Panc1 (cell line): ENCODE measurements around the gene DFFB. TPM values are rescaled to one million over a fixed set of nuclear protein-coding genes. Genes with fewer than 3 reads are reported as not detected.

Experiments
- ATAC-seq: fragments of 200-7000 bp; cut with Tn5 transposase; 2 replicates; pipeline ENCODE4 v1.9.1; 2020; ENCODE audit warnings: mild to moderate bottlenecking, moderate library complexity
- BruUV-seq: library from RNA; stranded (reverse); fragments of 400-500 nt; replicated peaks from 2 replicates; lab custom pipeline; 2021; lab: Mats Ljungman, UMichigan
- CTCF ChIA-PET: fragments of 300-600 bp; sonication (Branson Sonifier 250); formaldehyde crosslinking; loops from one replicate; lab custom pipeline; 2022; ENCODE audit warnings: antibody characterized with exemption; lab: Charles Lee
- POLR2A ChIA-PET: fragments of 300-600 bp; sonication (Branson Sonifier 250); formaldehyde crosslinking; loops from one replicate; lab custom pipeline; 2022; ENCODE audit warnings: antibody characterized with exemption; lab: Charles Lee
- DNase-seq: peaks from one replicate; pipeline ENCODE4 v3.0.0-alpha.2; 2010; ENCODE audit warnings: low read depth, low spot score
- H3K27ac ChIP-seq: 2 replicates; pipeline ENCODE4 v1.5.1; 2011; ENCODE audit warnings: mild to moderate bottlenecking, low read length, inconsistent platforms
- H3K27me3 ChIP-seq: fragments of 200-500 bp; sonication (Bioruptor generic); 2 replicates; pipeline ENCODE4 v1.6.0; 2014; ENCODE audit warnings: low read length, inconsistent platforms; ENCODE audit not compliant: control insufficient read depth, insufficient read depth
- H3K36me3 ChIP-seq: fragments of 200-500 bp; sonication (Bioruptor generic); 2 replicates; pipeline ENCODE4 v1.5.1; 2014; ENCODE audit warnings: inconsistent platforms, mild to moderate bottlenecking, low read length, moderate library complexity; ENCODE audit not compliant: control insufficient read depth, insufficient read depth
- H3K4me1 ChIP-seq: 2 replicates; pipeline ENCODE4 v1.5.1; 2011; ENCODE audit warnings: inconsistent platforms, mild to moderate bottlenecking, low read length, moderate library complexity; ENCODE audit not compliant: control insufficient read depth, insufficient read depth
- H3K4me3 ChIP-seq, 2 experiments: 2 replicates each; pipeline ENCODE4 v1.5.1; 2011 to 2012; ENCODE audit warnings: low read depth in 2 of 2, low read length in 2 of 2, mild to moderate bottlenecking in 2 of 2, inconsistent platforms in 1 of 2, moderate library complexity in 1 of 2
- H3K9me3 ChIP-seq: fragments of 200-500 bp; sonication (Bioruptor generic); 2 replicates; pipeline ENCODE4 v1.5.1; 2014; ENCODE audit warnings: low read depth, mild to moderate bottlenecking, inconsistent platforms, low read length, moderate library complexity; ENCODE audit not compliant: control insufficient read depth, insufficient read depth
- POLR2AphosphoS5 ChIP-seq: IDR thresholded peaks from 2 replicates; pipeline ENCODE4 v1.6.1; 2012; ENCODE audit warnings: mild to moderate bottlenecking, low read depth, low read length, moderate library complexity
- SIN3A ChIP-seq: IDR thresholded peaks from 2 replicates; pipeline ENCODE4 v1.6.1; 2012; ENCODE audit warnings: low read depth, mild to moderate bottlenecking, low read length, moderate library complexity, borderline replicate concordance; ENCODE audit not compliant: insufficient read depth
- TCF7L2 ChIP-seq: IDR thresholded peaks from 2 replicates; pipeline ENCODE4 v1.6.1; 2011; ENCODE audit warnings: mild to moderate bottlenecking, low read depth, low read length, inconsistent platforms
- in situ Hi-C: cut with HindIII; loops from 2 replicates; pipeline ENCODE4 v1.10.0; 2016; ENCODE audit warnings: low sequenced_read_pairs, low pct_unique_long_range_greater_than_20kb
- intact Hi-C: fragments of 100-400 bp; cut with micrococcal nuclease; formaldehyde crosslinking; loops from one replicate; pipeline ENCODE4 v1.10.0; 2022; ENCODE audit not compliant: unreplicated experiment
- total RNA-seq: library from RNA; stranded (reverse); gene quantifications from one replicate; pipeline ENCODE4 v1.2.1, GENCODE V29; 2021; ENCODE audit not compliant: unreplicated experiment
- TF ChIP-seq, protein P1 (sequence below), 2 experiments: IDR thresholded peaks; 2 replicates each; pipeline ENCODE4 v1.6.1; 2011 to 2012; ENCODE audit warnings: low read depth in 2 of 2, control low read depth in 1 of 2, low read length in 1 of 2, mild to moderate bottlenecking in 1 of 2, moderate library complexity in 1 of 2; ENCODE audit not compliant: insufficient read depth in 1 of 2
- TF ChIP-seq, protein P2 (sequence below): fragments of 450-650 bp; IDR thresholded peaks from 2 replicates; pipeline ENCODE4 v1.5.1; 2017; ENCODE audit warnings: mild to moderate bottlenecking

Gene DFFB
- total RNA-seq, 1 experiment from 2014 or later = 3.0 TPM

DNA sequence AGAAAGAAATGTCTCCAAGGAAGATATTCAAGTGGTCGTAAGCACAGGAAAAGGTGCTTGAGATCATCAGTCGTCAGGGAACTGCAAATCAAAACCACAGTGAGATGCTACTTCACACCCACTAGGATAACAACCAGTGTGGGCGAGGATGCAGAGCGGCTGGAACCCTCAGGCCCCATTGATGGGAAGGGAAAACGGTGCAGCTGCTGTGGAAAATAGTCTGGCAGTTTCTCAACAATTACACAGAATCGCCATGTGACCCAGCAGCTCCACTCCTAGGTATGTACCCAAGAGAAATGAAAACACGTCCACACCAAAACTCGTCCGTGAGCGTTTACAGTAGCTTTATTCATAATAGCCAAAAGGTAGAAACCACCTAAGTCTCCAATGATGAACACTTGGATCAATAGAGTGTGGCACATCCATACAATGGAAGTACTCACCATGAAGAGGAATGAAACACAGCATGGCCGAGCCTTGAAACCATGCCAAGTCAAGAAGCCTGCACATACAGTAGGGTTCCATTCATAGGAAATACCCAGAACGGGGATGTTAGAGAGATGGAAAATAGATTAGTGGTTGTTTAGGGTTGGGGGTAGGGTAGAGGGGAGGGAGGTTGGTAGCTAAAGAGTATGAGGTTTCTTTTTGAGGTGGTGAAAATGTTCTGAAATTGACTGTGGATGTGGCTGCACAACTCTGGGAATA is 6.1 kb downstream of the DFFB start:
- peaks cover 1% of the 10 kb centered on the region for H3K4me1 ChIP-seq
- CTCF ChIA-PET = no interaction called here
- no peak overlapping the region for H3K27ac ChIP-seq
- intact Hi-C loops = no loop called here
- TF ChIP-seq POLR2AphosphoS5 = no peak
- TF ChIP-seq, protein P1, sequence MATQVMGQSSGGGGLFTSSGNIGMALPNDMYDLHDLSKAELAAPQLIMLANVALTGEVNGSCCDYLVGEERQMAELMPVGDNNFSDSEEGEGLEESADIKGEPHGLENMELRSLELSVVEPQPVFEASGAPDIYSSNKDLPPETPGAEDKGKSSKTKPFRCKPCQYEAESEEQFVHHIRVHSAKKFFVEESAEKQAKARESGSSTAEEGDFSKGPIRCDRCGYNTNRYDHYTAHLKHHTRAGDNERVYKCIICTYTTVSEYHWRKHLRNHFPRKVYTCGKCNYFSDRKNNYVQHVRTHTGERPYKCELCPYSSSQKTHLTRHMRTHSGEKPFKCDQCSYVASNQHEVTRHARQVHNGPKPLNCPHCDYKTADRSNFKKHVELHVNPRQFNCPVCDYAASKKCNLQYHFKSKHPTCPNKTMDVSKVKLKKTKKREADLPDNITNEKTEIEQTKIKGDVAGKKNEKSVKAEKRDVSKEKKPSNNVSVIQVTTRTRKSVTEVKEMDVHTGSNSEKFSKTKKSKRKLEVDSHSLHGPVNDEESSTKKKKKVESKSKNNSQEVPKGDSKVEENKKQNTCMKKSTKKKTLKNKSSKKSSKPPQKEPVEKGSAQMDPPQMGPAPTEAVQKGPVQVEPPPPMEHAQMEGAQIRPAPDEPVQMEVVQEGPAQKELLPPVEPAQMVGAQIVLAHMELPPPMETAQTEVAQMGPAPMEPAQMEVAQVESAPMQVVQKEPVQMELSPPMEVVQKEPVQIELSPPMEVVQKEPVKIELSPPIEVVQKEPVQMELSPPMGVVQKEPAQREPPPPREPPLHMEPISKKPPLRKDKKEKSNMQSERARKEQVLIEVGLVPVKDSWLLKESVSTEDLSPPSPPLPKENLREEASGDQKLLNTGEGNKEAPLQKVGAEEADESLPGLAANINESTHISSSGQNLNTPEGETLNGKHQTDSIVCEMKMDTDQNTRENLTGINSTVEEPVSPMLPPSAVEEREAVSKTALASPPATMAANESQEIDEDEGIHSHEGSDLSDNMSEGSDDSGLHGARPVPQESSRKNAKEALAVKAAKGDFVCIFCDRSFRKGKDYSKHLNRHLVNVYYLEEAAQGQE (IDR thresholded peaks at IDR 0.05; ENCODE audit: insufficient read depth in 1 of 2, low read depth in 2 of 2, low read length in 1 of 2) = no peak
- ATAC-seq (no peak), DNase-seq (no peak)
- H3K36me3 ChIP-seq = no peaks in the 10 kb centered on the region
- no peaks in the 10 kb centered on the region for H3K27me3 ChIP-seq
- POLR2A ChIA-PET = no interaction called here
- H3K9me3 ChIP-seq = no peaks in the 10 kb centered on the region
- BruUV-seq = no TSS peak
- no peak overlapping the region for H3K4me3 ChIP-seq
- in situ Hi-C loops = no loop called here

GRCh38 chr1:3864884-3865283 is 7.6 kb downstream of the DFFB start:
- no peaks in the 10 kb centered on the region for H3K4me1 ChIP-seq
- H3K4me3 ChIP-seq = no peak overlapping the region
- intact Hi-C loops (no loop called here), in situ Hi-C loops (no loop called here)
- ChIA-PET CTCF (interaction anchor here (0.6 kb wide), 1 partner anchor 241 kb away, joined by 5 read pairs; no protein-coding TSS in a partner anchor), POLR2A (no interaction called here)
- DNase-seq (no peak), ATAC-seq (no peak)
- no peaks in the 10 kb centered on the region for H3K36me3 ChIP-seq
- no peaks in the 10 kb centered on the region for H3K27me3 ChIP-seq
- no TSS peak for BruUV-seq
- TF ChIP-seq, protein P1 (IDR thresholded peaks at IDR 0.05; ENCODE audit: insufficient read depth in 1 of 2, low read depth in 2 of 2, low read length in 1 of 2) = no peak
- TF ChIP-seq TCF7L2 (no peak), SIN3A (no peak), POLR2AphosphoS5 (no peak)
- TF ChIP-seq, protein P2, sequence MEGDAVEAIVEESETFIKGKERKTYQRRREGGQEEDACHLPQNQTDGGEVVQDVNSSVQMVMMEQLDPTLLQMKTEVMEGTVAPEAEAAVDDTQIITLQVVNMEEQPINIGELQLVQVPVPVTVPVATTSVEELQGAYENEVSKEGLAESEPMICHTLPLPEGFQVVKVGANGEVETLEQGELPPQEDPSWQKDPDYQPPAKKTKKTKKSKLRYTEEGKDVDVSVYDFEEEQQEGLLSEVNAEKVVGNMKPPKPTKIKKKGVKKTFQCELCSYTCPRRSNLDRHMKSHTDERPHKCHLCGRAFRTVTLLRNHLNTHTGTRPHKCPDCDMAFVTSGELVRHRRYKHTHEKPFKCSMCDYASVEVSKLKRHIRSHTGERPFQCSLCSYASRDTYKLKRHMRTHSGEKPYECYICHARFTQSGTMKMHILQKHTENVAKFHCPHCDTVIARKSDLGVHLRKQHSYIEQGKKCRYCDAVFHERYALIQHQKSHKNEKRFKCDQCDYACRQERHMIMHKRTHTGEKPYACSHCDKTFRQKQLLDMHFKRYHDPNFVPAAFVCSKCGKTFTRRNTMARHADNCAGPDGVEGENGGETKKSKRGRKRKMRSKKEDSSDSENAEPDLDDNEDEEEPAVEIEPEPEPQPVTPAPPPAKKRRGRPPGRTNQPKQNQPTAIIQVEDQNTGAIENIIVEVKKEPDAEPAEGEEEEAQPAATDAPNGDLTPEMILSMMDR = no peak
- H3K9me3 ChIP-seq = no peaks in the 10 kb centered on the region
- H3K27ac ChIP-seq = no peak overlapping the region
